ENCODE measurements around the gene NECTIN3.

- TF ChIP-seq, protein P1, sequence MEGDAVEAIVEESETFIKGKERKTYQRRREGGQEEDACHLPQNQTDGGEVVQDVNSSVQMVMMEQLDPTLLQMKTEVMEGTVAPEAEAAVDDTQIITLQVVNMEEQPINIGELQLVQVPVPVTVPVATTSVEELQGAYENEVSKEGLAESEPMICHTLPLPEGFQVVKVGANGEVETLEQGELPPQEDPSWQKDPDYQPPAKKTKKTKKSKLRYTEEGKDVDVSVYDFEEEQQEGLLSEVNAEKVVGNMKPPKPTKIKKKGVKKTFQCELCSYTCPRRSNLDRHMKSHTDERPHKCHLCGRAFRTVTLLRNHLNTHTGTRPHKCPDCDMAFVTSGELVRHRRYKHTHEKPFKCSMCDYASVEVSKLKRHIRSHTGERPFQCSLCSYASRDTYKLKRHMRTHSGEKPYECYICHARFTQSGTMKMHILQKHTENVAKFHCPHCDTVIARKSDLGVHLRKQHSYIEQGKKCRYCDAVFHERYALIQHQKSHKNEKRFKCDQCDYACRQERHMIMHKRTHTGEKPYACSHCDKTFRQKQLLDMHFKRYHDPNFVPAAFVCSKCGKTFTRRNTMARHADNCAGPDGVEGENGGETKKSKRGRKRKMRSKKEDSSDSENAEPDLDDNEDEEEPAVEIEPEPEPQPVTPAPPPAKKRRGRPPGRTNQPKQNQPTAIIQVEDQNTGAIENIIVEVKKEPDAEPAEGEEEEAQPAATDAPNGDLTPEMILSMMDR (IDR thresholded peaks at IDR 0.05), result no peak
- TF ChIP-seq POLR2A (IDR thresholded peaks at IDR 0.05), result no peak
Measured at GRCh38 chr3:111237946-111238345, 166.3 kb downstream of the NECTIN3 start.
